ENCODE data around the gene ZDHHC5. TPM values are rescaled to one million over a fixed set of nuclear protein-coding genes. Genes with fewer than 3 reads are reported as not detected.

ZDHHC5 gene
- total and polyA plus RNA-seq, 8 donors: 14.9 to 42.3 (median 29.2) TPM

DNA sequence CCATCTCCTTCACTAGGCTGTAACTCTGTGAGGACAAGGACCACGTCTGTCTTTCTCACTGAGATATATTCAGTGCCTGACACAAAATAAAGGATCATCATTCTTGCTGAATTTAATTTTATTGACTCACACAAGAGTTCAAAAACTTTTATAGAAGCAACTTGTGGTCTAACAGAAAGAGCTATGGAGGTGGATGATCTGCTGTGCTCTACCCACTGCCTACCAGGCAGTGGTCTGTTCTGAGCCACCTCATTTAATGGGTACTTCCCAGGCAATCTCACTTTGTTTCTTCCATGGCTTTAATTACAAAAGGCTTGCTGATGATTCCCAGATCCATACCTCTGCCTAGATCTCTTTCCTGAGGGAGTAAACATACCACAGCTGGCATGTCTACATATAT is 79.0 kb downstream of the ZDHHC5 start:
- ATAC-seq (no peak), DNase-seq (no peak), FAIRE-seq (no peak)
- TF ChIP-seq, protein P1, sequence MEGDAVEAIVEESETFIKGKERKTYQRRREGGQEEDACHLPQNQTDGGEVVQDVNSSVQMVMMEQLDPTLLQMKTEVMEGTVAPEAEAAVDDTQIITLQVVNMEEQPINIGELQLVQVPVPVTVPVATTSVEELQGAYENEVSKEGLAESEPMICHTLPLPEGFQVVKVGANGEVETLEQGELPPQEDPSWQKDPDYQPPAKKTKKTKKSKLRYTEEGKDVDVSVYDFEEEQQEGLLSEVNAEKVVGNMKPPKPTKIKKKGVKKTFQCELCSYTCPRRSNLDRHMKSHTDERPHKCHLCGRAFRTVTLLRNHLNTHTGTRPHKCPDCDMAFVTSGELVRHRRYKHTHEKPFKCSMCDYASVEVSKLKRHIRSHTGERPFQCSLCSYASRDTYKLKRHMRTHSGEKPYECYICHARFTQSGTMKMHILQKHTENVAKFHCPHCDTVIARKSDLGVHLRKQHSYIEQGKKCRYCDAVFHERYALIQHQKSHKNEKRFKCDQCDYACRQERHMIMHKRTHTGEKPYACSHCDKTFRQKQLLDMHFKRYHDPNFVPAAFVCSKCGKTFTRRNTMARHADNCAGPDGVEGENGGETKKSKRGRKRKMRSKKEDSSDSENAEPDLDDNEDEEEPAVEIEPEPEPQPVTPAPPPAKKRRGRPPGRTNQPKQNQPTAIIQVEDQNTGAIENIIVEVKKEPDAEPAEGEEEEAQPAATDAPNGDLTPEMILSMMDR (IDR thresholded peaks at IDR 0.05): no peak
- H3K27me3 ChIP-seq: no peaks in the 10 kb centered on the region
- H3K4me3 ChIP-seq: no peak overlapping the region
- H3K27ac ChIP-seq: no peak overlapping the region
- H3K36me3 ChIP-seq: peaks cover 0 to 21% (median 9%) of the 10 kb centered on the region in 3 donors
- H3K4me1 ChIP-seq: peaks cover 5 to 13% (median 12%) of the 10 kb centered on the region in 3 donors
- 92 to 96% methylated on average over 1 of the region's 1 CpG for WGBS, 2 donors
- no peaks in the 10 kb centered on the region for H3K9me3 ChIP-seq
- intact Hi-C loops (cut with DNase I): no loop called here

Small RNAs within 50 kb of the gene (microRNA-seq; reads per million reads assigned to microRNA genes)
- 5,168 to 5,370 reads per million in 2 donors for gene MIR130A

Other genes starting within 250 kb of the ZDHHC5 start
- 10 to 100 TPM in 5 of 6 donors, 1 to 10 TPM in 1; 6.7 to 34.9 (median 10.8) TPM for gene SLC43A3, start 241.0 kb upstream of the ZDHHC5 start, total RNA-seq
- 10 to 100 TPM; 16.4 to 18.2 TPM for gene SLC43A3, start 241.0 kb upstream of the ZDHHC5 start, polyA plus RNA-seq
- 1 to 10 TPM in 3 of 6 donors, under 1 TPM in 3; 0.55 to 2.7 (median 1.1) TPM for gene RTN4RL2, start 207.6 kb upstream of the ZDHHC5 start, total RNA-seq
- 1 to 10 TPM; 1.4 to 2.6 TPM for gene RTN4RL2, start 207.6 kb upstream of the ZDHHC5 start, polyA plus RNA-seq
- 100 to 1,000 TPM in 4 of 6 donors, 10 to 100 TPM in 2; 78.3 to 280 (median 137) TPM for gene SLC43A1, start 152.4 kb upstream of the ZDHHC5 start, total RNA-seq
- gene SLC43A1, start 152.4 kb upstream of the ZDHHC5 start, polyA plus RNA-seq: 100 to 1,000 TPM; 100 to 110 TPM
- 10 to 100 TPM; 12.2 to 32.6 (median 21.7) TPM for gene TIMM10, start 137.4 kb upstream of the ZDHHC5 start, total RNA-seq
- gene TIMM10, start 137.4 kb upstream of the ZDHHC5 start, polyA plus RNA-seq: 10 to 100 TPM; 15.7 to 25.8 TPM
- not detected for gene SMTNL1, start 130.5 kb upstream of the ZDHHC5 start, total RNA-seq
- gene SMTNL1, start 130.5 kb upstream of the ZDHHC5 start, polyA plus RNA-seq: not detected
- gene UBE2L6, start 100.4 kb upstream of the ZDHHC5 start, total RNA-seq: 10 to 100 TPM in 5 of 6 donors, 1 to 10 TPM in 1; 9.6 to 46.4 (median 11.5) TPM
- gene UBE2L6, start 100.4 kb upstream of the ZDHHC5 start, polyA plus RNA-seq: 10 to 100 TPM; 12.9 to 18.9 TPM
- 100 to 1,000 TPM; 135 to 399 (median 170) TPM for gene SERPING1, start 70.4 kb upstream of the ZDHHC5 start, total RNA-seq
- 100 to 1,000 TPM; 292 to 360 TPM for gene SERPING1, start 70.4 kb upstream of the ZDHHC5 start, polyA plus RNA-seq
- under 1 TPM in 5 of 6 donors, not detected in 1; 0.12 to 0.32 (median 0.25) TPM for gene YPEL4, start 18.2 kb upstream of the ZDHHC5 start, total RNA-seq
- under 1 TPM; 0.38 to 0.68 TPM for gene YPEL4, start 18.2 kb upstream of the ZDHHC5 start, polyA plus RNA-seq
- 1 to 10 TPM; 3.8 to 8.0 (median 6.1) TPM for gene CLP1, start 10.4 kb upstream of the ZDHHC5 start, total RNA-seq
- 1 to 10 TPM; 3.2 to 7.4 TPM for gene CLP1, start 10.4 kb upstream of the ZDHHC5 start, polyA plus RNA-seq
- gene MED19, start 44.1 kb downstream of the ZDHHC5 start, total RNA-seq: 1 to 10 TPM; 2.5 to 6.3 (median 5.6) TPM
- 10 to 100 TPM in 1 of 2 donors, 1 to 10 TPM in 1; 5.1 to 11.5 TPM for gene MED19, start 44.1 kb downstream of the ZDHHC5 start, polyA plus RNA-seq
- 10 to 100 TPM; 19.8 to 38.8 (median 34.1) TPM for gene TMX2, start 44.5 kb downstream of the ZDHHC5 start, total RNA-seq
- 10 to 100 TPM; 26.9 to 46.4 TPM for gene TMX2, start 44.5 kb downstream of the ZDHHC5 start, polyA plus RNA-seq
- 10 to 100 TPM; 32.1 to 65.3 (median 56.0) TPM for gene SELENOH, start 73.4 kb downstream of the ZDHHC5 start, total RNA-seq
- gene SELENOH, start 73.4 kb downstream of the ZDHHC5 start, polyA plus RNA-seq: 10 to 100 TPM; 62.9 to 96.4 TPM
- gene BTBD18, start 83.7 kb downstream of the ZDHHC5 start, total RNA-seq: not detected
- gene BTBD18, start 83.7 kb downstream of the ZDHHC5 start, polyA plus RNA-seq: under 1 TPM in 1 of 2 donors, not detected in 1; 0.05 TPM
- 100 to 1,000 TPM; 113 to 203 (median 131) TPM for gene CTNND1, start 93.7 kb downstream of the ZDHHC5 start, total RNA-seq
- 10 to 100 TPM; 42.7 to 73.1 TPM for gene CTNND1, start 93.7 kb downstream of the ZDHHC5 start, polyA plus RNA-seq